Measurements from ENCODE around the gene FAM237B. TPM values are rescaled to one million over a fixed set of nuclear protein-coding genes. Genes with fewer than 3 reads are reported as not detected.

The FAM237B gene
- total and polyA plus RNA-seq, 2 of the 13 experiments (the other 11 are each of a cell fraction or from before 2014, with no cell fraction given), result not detected

DNA sequence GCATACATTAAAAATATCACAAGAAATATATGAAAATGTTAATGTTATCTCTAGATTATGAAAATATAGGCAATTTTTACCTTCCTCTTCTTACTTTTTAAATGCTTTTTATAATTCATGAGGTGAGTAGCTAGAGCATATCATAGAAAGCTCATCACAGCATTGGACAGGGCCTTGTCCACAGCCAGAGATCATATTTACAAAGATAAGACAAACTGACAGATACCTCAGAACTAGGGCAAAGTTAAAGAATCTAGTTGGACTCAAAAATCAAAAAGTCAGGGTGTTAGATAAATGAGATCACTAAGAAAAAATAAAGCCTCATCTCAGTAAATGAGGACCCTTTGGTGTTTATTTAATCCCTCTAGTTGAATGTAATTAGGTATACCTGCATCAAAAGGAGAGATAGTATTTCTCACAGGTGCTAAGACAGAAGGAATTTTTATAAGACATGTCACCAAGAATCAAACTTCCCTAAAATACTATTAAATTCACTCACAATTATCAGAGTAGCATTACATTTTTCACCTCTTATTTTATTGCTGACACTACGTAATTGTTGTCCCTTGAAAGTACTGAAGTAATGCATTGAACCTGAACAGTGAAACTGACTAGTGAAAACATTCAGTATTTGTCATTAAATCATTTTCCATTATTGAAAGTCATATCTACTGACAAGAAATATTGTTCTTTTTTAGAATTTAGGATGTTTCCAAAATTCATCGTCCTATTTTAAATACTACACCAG is 50.5 kb downstream of the FAM237B start (continued):
- TF ChIP-seq SAFB2 (CRISPR knock-in tag; IDR thresholded peaks at IDR 0.05; ENCODE audit: borderline replicate concordance, low read depth) (no peak), ZNF446 (CRISPR knock-in tag; IDR thresholded peaks at IDR 0.05) (no peak), SALL1 (CRISPR knock-in tag; IDR thresholded peaks at IDR 0.05) (no peak), ZNF30 (CRISPR knock-in tag; IDR thresholded peaks at IDR 0.05) (no peak), BRCA1 (CRISPR knock-in tag; IDR thresholded peaks at IDR 0.05) (no peak), FOXA1 (IDR thresholded peaks at IDR 0.05) (no peak), FOXA1 (CRISPR knock-in tag; IDR thresholded peaks at IDR 0.05) (no peak), ZNF780A (CRISPR knock-in tag; IDR thresholded peaks at IDR 0.05) (no peak), YEATS4 (CRISPR knock-in tag; IDR thresholded peaks at IDR 0.05; ENCODE audit: borderline replicate concordance) (no peak), CENPT (CRISPR knock-in tag; IDR thresholded peaks at IDR 0.05; ENCODE audit: low read depth) (no peak), KLF9 (CRISPR knock-in tag; IDR thresholded peaks at IDR 0.05; ENCODE audit: low read depth) (no peak), ZNF101 (CRISPR knock-in tag; IDR thresholded peaks at IDR 0.05; ENCODE audit: borderline replicate concordance, low read depth) (no peak), ZNF335 (CRISPR knock-in tag; IDR thresholded peaks at IDR 0.05) (no peak)
- TF ChIP-seq, protein P1, sequence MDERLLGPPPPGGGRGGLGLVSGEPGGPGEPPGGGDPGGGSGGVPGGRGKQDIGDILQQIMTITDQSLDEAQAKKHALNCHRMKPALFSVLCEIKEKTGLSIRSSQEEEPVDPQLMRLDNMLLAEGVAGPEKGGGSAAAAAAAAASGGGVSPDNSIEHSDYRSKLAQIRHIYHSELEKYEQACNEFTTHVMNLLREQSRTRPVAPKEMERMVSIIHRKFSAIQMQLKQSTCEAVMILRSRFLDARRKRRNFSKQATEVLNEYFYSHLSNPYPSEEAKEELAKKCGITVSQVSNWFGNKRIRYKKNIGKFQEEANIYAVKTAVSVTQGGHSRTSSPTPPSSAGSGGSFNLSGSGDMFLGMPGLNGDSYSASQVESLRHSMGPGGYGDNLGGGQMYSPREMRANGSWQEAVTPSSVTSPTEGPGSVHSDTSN (CRISPR knock-in tag; IDR thresholded peaks at IDR 0.05), result no peak
- TF ChIP-seq, protein P2, sequence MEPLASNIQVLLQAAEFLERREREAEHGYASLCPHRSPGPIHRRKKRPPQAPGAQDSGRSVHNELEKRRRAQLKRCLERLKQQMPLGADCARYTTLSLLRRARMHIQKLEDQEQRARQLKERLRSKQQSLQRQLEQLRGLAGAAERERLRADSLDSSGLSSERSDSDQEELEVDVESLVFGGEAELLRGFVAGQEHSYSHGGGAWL (CRISPR knock-in tag; IDR thresholded peaks at IDR 0.05), result no peak
- TF ChIP-seq, protein P3, sequence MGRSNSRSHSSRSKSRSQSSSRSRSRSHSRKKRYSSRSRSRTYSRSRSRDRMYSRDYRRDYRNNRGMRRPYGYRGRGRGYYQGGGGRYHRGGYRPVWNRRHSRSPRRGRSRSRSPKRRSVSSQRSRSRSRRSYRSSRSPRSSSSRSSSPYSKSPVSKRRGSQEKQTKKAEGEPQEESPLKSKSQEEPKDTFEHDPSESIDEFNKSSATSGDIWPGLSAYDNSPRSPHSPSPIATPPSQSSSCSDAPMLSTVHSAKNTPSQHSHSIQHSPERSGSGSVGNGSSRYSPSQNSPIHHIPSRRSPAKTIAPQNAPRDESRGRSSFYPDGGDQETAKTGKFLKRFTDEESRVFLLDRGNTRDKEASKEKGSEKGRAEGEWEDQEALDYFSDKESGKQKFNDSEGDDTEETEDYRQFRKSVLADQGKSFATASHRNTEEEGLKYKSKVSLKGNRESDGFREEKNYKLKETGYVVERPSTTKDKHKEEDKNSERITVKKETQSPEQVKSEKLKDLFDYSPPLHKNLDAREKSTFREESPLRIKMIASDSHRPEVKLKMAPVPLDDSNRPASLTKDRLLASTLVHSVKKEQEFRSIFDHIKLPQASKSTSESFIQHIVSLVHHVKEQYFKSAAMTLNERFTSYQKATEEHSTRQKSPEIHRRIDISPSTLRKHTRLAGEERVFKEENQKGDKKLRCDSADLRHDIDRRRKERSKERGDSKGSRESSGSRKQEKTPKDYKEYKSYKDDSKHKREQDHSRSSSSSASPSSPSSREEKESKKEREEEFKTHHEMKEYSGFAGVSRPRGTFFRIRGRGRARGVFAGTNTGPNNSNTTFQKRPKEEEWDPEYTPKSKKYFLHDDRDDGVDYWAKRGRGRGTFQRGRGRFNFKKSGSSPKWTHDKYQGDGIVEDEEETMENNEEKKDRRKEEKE (IDR thresholded peaks at IDR 0.05), result no peak
- TF ChIP-seq, protein P4, sequence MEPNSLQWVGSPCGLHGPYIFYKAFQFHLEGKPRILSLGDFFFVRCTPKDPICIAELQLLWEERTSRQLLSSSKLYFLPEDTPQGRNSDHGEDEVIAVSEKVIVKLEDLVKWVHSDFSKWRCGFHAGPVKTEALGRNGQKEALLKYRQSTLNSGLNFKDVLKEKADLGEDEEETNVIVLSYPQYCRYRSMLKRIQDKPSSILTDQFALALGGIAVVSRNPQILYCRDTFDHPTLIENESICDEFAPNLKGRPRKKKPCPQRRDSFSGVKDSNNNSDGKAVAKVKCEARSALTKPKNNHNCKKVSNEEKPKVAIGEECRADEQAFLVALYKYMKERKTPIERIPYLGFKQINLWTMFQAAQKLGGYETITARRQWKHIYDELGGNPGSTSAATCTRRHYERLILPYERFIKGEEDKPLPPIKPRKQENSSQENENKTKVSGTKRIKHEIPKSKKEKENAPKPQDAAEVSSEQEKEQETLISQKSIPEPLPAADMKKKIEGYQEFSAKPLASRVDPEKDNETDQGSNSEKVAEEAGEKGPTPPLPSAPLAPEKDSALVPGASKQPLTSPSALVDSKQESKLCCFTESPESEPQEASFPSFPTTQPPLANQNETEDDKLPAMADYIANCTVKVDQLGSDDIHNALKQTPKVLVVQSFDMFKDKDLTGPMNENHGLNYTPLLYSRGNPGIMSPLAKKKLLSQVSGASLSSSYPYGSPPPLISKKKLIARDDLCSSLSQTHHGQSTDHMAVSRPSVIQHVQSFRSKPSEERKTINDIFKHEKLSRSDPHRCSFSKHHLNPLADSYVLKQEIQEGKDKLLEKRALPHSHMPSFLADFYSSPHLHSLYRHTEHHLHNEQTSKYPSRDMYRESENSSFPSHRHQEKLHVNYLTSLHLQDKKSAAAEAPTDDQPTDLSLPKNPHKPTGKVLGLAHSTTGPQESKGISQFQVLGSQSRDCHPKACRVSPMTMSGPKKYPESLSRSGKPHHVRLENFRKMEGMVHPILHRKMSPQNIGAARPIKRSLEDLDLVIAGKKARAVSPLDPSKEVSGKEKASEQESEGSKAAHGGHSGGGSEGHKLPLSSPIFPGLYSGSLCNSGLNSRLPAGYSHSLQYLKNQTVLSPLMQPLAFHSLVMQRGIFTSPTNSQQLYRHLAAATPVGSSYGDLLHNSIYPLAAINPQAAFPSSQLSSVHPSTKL (CRISPR knock-in tag; IDR thresholded peaks at IDR 0.05), result no peak
- TF ChIP-seq, protein P5, sequence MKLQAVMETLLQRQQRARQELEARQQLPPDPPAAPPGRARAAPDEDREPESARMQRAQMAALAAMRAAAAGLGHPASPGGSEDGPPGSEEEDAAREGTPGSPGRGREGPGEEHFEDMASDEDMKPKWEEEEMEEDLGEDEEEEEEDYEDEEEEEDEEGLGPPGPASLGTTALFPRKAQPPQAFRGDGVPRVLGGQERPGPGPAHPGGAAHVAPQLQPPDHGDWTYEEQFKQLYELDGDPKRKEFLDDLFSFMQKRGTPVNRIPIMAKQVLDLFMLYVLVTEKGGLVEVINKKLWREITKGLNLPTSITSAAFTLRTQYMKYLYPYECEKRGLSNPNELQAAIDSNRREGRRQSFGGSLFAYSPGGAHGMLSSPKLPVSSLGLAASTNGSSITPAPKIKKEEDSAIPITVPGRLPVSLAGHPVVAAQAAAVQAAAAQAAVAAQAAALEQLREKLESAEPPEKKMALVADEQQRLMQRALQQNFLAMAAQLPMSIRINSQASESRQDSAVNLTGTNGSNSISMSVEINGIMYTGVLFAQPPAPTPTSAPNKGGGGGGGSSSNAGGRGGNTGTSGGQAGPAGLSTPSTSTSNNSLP (IDR thresholded peaks at IDR 0.05; ENCODE audit: low read depth, low read length), result no peak
- TF ChIP-seq, protein P6, sequence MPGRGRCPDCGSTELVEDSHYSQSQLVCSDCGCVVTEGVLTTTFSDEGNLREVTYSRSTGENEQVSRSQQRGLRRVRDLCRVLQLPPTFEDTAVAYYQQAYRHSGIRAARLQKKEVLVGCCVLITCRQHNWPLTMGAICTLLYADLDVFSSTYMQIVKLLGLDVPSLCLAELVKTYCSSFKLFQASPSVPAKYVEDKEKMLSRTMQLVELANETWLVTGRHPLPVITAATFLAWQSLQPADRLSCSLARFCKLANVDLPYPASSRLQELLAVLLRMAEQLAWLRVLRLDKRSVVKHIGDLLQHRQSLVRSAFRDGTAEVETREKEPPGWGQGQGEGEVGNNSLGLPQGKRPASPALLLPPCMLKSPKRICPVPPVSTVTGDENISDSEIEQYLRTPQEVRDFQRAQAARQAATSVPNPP (CRISPR knock-in tag; IDR thresholded peaks at IDR 0.05), result no peak
